ENCODE data around the gene PGP. TPM values are rescaled to one million over a fixed set of nuclear protein-coding genes. Genes with fewer than 3 reads are reported as not detected.

PGP gene
- total RNA-seq, 2 donors from 2014 or later = 11.6 to 21.6 TPM

- no peaks in the 10 kb centered on the region for H3K4me1 Mint-ChIP-seq
- peaks cover 17% of the 10 kb centered on the region for H3K36me3 Mint-ChIP-seq (ENCODE audit: low read depth)
- no peak overlapping the region for H3K27ac Mint-ChIP-seq
These were observed 44.6 kb downstream of the PGP start for GRCh38 chr16:2170080-2170479.

DNA sequence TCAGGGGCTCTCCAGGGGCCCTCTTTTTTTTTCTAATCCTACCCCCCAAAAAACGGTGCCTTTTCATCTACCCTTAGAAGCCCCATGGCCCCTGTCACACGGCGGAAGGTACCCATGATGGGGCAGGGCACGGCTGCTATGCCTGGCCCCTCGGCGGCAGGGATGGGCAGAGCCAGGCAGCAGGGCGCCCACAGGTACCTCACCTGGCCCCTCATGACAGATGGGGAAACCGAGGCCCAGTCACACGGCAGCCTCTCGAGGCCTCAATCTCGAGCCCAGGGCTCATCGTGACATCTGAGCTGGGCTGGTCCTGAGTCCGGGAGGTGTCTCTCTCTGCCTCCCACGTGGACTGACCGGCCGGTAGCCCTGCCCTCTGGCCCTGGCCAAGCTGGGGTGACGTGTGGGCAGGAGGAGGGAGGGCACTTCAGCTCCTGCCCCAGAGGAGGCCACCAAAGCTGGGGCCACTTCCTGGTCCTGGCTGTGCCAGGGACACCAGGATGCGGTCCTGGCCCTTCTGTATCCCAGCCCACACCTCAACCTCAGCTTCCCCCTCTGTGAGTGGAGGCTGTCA lies 47.5 kb downstream of the PGP start:
- Mint-ChIP-seq H3K27me3 (no peaks in the 10 kb centered on the region), H3K27ac (no peak overlapping the region), H3K4me1 (no peaks in the 10 kb centered on the region), H3K9me3 (no peaks in the 10 kb centered on the region), H3K4me3 (no peak overlapping the region), H3K36me3 (ENCODE audit: low read depth) (peaks cover 7% of the 10 kb centered on the region)
- no peak for ATAC-seq (replicated peaks)

More at GRCh38 chr16:2170080-2170479, 44.6 kb downstream of the PGP start:
- H3K4me3 Mint-ChIP-seq = no peak overlapping the region
- no peaks in the 10 kb centered on the region for H3K9me3 Mint-ChIP-seq
- H3K27me3 Mint-ChIP-seq = no peaks in the 10 kb centered on the region
- no peak for ATAC-seq (replicated peaks)

GRCh38 chr16:2166263-2167067 lies 48.2 kb downstream of the PGP start:
- Mint-ChIP-seq H3K27ac (no peak overlapping the region), H3K9me3 (no peaks in the 10 kb centered on the region), H3K4me1 (no peaks in the 10 kb centered on the region), H3K36me3 (ENCODE audit: low read depth) (peaks cover 7% of the 10 kb centered on the region), H3K4me3 (no peak overlapping the region), H3K27me3 (no peaks in the 10 kb centered on the region)
- no peak for ATAC-seq (replicated peaks)

GRCh38 chr16:2165861-2166260 lies 48.8 kb downstream of the PGP start:
- no peak for ATAC-seq (replicated peaks)
- Mint-ChIP-seq H3K4me1 (no peaks in the 10 kb centered on the region), H3K27me3 (no peaks in the 10 kb centered on the region)

DNA sequence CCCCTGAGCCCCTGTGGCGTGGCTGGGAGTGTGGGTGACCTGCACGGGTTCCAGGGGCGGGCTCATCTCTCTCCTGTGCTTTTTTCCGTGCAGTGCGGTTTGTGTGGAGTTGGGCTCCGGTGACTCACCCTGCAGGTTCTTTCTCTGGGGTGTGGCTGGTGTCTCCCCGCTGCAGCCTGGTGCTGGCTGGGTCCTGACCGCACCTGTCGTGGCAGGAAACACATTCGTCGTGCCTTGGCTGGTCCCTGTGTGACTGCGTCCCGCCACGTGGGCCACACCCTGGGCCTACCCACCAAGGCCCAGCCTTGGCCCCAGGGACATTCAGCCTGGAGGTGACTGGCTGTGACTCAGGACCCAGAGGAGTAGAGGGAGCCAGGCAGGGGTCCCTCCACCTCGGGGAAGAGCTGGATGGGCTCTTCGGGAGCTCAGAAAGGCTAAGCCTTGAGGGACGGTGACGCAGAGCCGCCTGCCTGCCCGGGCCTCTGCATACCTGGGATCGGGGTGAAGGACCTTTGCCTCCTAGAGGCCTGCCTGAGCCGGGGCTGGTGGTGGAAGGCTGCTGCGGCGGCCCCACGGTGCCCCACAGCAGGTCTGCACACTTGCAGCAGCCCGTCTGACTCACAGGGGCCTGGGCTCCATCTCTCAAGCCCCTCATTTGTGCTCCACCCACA lies 51.3 kb downstream of the PGP start:
- no peaks in the 10 kb centered on the region for H3K27me3 Mint-ChIP-seq
- H3K4me1 Mint-ChIP-seq = no peaks in the 10 kb centered on the region
- H3K4me3 Mint-ChIP-seq = no peak overlapping the region
- peaks cover 7% of the 10 kb centered on the region for H3K36me3 Mint-ChIP-seq (ENCODE audit: low read depth)
- ATAC-seq (replicated peaks) = peak; percentile 76
- H3K27ac Mint-ChIP-seq = no peak overlapping the region
- H3K9me3 Mint-ChIP-seq = no peaks in the 10 kb centered on the region

More at GRCh38 chr16:2165861-2166260, 48.8 kb downstream of the PGP start:
- peaks cover 7% of the 10 kb centered on the region for H3K36me3 Mint-ChIP-seq (ENCODE audit: low read depth)
- no peak overlapping the region for H3K4me3 Mint-ChIP-seq
- H3K27ac Mint-ChIP-seq = no peak overlapping the region
- no peaks in the 10 kb centered on the region for H3K9me3 Mint-ChIP-seq

GRCh38 chr16:2162676-2163118 lies 51.9 kb downstream of the PGP start:
- H3K27ac Mint-ChIP-seq = no peak overlapping the region
- H3K36me3 Mint-ChIP-seq (ENCODE audit: low read depth) = peaks cover 7% of the 10 kb centered on the region
- no peaks in the 10 kb centered on the region for H3K9me3 Mint-ChIP-seq
- no peaks in the 10 kb centered on the region for H3K27me3 Mint-ChIP-seq
- ATAC-seq (replicated peaks) = peak; percentile 6
- H3K4me1 Mint-ChIP-seq = no peaks in the 10 kb centered on the region
- H3K4me3 Mint-ChIP-seq = no peak overlapping the region

DNA sequence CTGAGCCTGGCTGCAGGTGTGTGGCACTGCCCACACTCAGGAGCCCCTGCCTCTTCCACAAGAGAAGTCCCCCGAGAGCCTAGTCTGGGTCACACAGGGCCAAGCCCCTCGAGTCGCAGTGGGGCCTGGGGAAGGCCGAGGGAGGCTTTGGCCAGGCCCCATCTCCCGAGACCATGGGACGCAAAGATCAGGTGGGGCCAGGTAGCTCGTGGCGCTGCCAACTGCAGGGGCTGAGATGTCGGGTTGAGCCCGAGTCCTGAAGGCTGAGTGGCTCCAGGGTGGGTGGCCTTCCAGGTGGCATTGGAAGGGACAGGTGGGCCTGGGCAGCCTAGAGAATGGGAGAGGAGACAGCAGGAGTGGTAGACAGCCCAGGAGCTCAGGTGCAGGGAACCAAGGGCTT lies 52.7 kb downstream of the PGP start:
- H3K4me3 Mint-ChIP-seq = no peak overlapping the region
- H3K4me1 Mint-ChIP-seq = peaks cover 6% of the 10 kb centered on the region
- peaks cover 7% of the 10 kb centered on the region for H3K36me3 Mint-ChIP-seq (ENCODE audit: low read depth)
- no peak overlapping the region for H3K27ac Mint-ChIP-seq
- H3K27me3 Mint-ChIP-seq = no peaks in the 10 kb centered on the region
- no peak for ATAC-seq (replicated peaks)
- no peaks in the 10 kb centered on the region for H3K9me3 Mint-ChIP-seq

Other genes with a start within 250 kb of the PGP start
- under 1 TPM in 1 of 2 donors, not detected in 1; 0.32 TPM for gene RNF151, start 248.0 kb downstream of the PGP start, total RNA-seq
- gene TBL3, start 242.8 kb downstream of the PGP start, total RNA-seq = 10 to 100 TPM; 23.0 to 37.3 TPM
- 1 to 10 TPM in 1 of 2 donors, not detected in 1; 1.0 TPM for gene NOXO1, start 233.4 kb downstream of the PGP start, total RNA-seq
- 10 to 100 TPM; 12.4 to 28.5 TPM for gene GFER, start 230.6 kb downstream of the PGP start, total RNA-seq
- 1 to 10 TPM; 5.9 to 7.9 TPM for gene SYNGR3, start 224.9 kb downstream of the PGP start, total RNA-seq
- 10 to 100 TPM; 41.2 to 79.6 TPM for gene ZNF598, start 205.0 kb downstream of the PGP start, total RNA-seq
- 1 to 10 TPM in 1 of 2 donors, not detected in 1; 2.8 TPM for gene NPW, start 195.1 kb downstream of the PGP start, total RNA-seq
- gene NHERF2, start 187.9 kb downstream of the PGP start, total RNA-seq = 1 to 10 TPM in 1 of 2 donors, under 1 TPM in 1; 0.21 to 2.9 TPM
- gene NTHL1, start 167.0 kb downstream of the PGP start, total RNA-seq = 10 to 100 TPM; 13.2 to 37.6 TPM
- 10 to 100 TPM; 79.3 to 83.7 TPM for gene TSC2, start 166.9 kb downstream of the PGP start, total RNA-seq
- gene PKD1, start 78.9 kb downstream of the PGP start, total RNA-seq = 100 to 1,000 TPM in 1 of 2 donors, 10 to 100 TPM in 1; 71.8 to 122 TPM
- under 1 TPM; 0.28 to 0.34 TPM for gene RAB26, start 66.2 kb downstream of the PGP start, total RNA-seq
- 10 to 100 TPM; 49.8 to 80.1 TPM for gene TRAF7, start 59.1 kb downstream of the PGP start, total RNA-seq
- gene CASKIN1, start 18.2 kb downstream of the PGP start, total RNA-seq = 1 to 10 TPM in 1 of 2 donors, under 1 TPM in 1; 0.78 to 6.6 TPM
- gene MLST8, start 9.4 kb downstream of the PGP start, total RNA-seq = 10 to 100 TPM; 33.4 to 48.8 TPM
- gene BRICD5, start 4.0 kb downstream of the PGP start, total RNA-seq = 1 to 10 TPM; 6.9 to 8.9 TPM
- gene E4F1, start 8.8 kb upstream of the PGP start, total RNA-seq = 10 to 100 TPM; 20.1 to 22.8 TPM
- gene DNASE1L2, start 21.6 kb upstream of the PGP start, total RNA-seq = 1 to 10 TPM; 2.4 to 2.7 TPM
- gene ECI1, start 36.7 kb upstream of the PGP start, total RNA-seq = 10 to 100 TPM; 36.7 to 50.6 TPM
- 100 to 1,000 TPM; 205 to 314 TPM for gene RNPS1, start 53.3 kb upstream of the PGP start, total RNA-seq
- 1 to 10 TPM; 4.7 to 5.2 TPM for gene ABCA3, start 125.9 kb upstream of the PGP start, total RNA-seq
- 10 to 100 TPM; 59.6 to 64.5 TPM for gene CCNF, start 214.6 kb upstream of the PGP start, total RNA-seq
- gene TEDC2, start 245.3 kb upstream of the PGP start, total RNA-seq = 10 to 100 TPM; 14.8 to 19.7 TPM